HG02970 (cell line): Measurements from ENCODE around the gene MGAT4C.
"Not testable (repeated sequence)": the region's sequence is repeated elsewhere in the genome, so short reads cannot be mapped to it uniquely, and the experiment has no call there.

Experiments
- ATAC-seq: cut with Tn5 transposase; IDR thresholded peaks from one replicate; pipeline ENCODE4 v1.9.1; 2021; ENCODE audit warnings: mild to moderate bottlenecking, moderate library complexity, moderate number of reproducible peaks; ENCODE audit not compliant: unreplicated experiment, low FRiP score

The MGAT4C gene

DNA sequence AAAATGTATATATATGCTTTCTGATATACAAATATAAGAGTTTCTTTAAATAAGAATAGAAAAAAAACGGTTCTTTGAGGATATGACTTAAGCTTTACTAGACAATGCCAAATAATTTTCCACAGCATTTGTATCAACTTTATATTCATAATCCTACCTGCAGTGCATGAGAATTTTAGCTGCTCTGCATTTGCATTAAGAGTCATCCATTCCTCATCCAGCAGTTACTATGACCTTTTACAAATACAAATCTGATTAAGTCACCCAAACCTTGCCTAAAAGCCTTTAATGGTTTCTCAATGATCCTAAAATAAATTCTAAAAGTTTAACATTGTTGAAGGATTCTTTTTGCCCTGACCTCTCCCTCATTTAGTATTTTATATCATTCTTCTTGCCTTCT, 116.5 kb downstream of the MGAT4C start:
- ATAC-seq, result no peak

DNA sequence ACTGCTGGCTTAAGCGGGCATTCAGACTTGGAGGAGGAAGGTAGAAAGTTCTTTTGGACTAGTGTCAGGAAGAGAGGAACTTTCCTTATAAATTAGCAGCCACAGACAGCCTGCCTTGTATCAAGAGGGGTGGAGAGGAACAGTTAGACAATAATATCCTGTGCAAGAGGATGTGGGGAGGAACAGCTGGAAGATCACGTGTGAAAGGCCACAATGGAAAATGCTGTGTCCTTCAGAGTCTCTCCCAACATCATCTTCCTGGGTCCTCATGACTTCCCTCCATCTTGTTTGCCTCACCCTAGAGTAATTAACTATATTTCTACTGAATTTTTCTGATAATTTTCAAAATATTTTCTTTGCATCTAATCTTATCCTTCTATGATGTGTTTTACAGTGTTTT, 117.4 kb downstream of the MGAT4C start:
- ATAC-seq, result no peak

DNA sequence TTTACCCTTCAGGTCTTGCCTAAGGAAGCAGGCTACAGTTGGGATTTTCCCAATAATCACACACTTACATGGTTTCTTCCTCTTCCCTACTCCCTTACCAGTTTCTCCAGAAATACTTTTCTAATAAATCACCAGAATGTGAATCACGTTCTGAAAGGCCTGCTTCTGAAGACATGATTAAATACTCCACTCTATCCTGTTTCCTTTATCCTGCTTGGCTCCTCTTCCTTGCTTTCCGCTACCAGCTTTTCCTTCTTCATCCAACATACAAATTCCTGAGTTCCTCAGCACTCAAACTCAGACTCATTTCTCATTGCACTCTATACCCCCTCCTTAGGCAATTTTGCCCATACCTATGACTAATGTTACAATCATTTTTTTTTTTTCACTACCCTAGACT, 118.3 kb downstream of the MGAT4C start:
- no peak for ATAC-seq

DNA sequence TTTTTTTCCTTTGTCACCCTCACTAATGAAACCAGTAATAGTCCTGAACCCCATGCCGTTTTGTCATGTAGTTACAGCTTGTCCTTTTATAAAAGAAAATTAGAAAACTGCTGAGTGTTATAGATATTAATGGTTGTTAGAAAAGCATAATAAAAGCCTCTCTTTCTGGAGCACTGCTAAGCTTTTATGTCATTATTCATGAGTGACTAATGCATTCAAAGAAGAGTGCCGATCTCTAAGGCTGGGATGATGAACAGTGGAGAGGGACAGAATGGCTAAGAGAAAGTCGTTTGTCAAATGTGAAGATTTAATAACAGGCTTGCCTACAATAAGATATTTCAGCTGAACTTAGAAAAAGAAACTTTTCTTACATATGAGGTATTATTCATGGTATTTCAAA, 121.6 kb downstream of the MGAT4C start:
- no peak for ATAC-seq

DNA sequence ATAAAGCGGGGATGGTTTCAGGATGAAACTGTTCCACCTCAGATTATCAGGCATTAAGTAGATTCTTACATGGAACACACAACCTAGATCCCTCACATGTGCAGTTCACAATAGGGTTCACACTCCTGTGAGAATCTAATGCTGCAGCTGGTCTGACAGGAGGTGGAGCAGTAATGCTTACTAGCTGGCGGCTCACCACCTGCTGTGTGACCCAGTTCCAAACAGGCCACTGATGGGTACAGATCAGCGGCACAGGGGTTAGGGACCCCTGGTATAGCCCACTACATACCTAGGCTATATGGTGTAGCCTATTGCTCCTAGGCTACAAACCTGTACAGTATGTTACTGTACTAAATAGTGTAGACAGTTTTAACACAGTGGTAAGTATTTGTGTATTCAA, 129.3 kb downstream of the MGAT4C start:
- ATAC-seq, result not testable (repeated sequence)

DNA sequence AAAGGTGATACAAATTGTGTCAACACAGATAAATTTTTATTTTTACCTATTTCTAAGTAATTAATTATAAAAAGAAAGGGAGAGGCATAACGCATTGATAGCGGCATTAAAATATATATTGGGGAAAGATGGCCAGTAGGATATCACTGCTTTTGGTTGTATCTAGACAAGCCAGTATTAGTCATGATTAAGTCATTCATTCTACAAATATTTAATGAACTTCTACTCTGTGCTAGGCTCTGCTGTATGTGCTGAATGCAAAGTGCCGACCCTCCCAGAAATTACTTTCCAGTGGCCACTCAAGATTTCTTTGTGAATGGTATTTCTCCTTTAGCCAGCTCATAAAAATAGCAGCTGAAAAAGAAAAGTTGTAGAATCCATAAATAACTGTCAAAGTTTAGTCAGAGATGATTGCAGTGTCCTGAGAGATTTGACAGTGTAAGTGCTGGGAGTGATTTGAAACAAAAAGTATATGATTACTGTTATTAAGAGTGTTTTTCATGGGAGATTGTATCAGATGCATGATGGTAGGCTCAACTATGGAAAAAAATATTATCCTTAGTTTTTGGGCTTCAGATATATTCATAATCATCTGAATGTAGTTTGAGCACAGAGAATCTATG, 133.2 kb downstream of the MGAT4C start:
- no peak for ATAC-seq

DNA sequence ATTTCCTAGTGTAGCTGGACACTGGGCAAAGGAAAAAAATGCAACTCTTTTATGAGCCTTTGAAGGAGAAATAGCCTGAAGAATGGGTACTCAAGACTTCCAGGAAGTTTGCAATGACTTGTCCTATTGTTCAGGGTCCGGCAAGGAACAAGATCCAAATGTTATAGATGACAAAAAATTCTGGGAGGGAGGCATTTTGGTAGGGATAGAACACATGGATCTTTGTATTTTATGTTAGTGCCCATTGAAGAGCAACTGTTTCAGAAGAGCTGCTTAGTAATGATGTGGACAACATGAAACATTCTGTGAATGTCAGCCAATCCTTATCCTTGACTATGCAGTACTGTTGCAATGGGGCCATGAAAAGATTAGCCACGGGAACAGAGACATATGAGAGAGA, 138.0 kb downstream of the MGAT4C start:
- no peak for ATAC-seq

DNA sequence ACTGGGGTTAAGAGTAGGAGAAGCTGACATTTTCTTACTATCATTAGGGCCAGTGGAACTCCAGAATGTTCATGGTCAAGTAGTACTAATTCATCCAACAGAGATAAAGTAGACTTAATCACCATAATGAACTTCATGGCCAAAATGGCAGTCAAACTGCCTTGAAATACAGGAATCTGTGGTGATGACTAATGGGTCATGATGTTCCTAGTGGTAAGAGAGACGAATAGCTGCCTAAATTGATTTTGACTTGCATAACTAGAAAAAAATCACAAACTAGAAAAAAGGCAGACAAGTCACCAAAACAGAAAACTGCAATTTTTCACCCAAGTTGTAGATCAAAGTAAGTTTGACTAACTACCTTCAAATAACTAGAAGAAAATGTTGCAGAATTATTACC, 138.5 kb downstream of the MGAT4C start:
- ATAC-seq, result no peak

DNA sequence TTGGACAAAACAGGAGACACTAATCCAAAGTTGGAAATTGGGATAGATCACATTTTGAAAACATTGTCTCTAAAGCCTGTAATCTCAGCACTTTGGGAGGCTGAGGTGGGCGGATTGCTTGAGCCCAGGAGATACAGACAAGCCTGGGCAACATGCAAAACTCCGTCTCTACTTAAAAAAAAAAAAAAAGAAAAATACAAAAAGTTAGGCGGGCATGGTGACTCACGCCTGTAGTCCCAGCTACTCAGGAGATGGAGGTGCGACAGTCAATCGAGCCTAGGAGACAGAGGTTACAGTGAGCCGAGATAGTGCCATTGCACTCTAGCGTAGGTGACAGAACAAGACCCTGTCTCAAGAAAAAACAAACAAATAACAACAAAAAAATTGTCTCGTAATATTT, 152.1 kb downstream of the MGAT4C start:
- no peak for ATAC-seq

DNA sequence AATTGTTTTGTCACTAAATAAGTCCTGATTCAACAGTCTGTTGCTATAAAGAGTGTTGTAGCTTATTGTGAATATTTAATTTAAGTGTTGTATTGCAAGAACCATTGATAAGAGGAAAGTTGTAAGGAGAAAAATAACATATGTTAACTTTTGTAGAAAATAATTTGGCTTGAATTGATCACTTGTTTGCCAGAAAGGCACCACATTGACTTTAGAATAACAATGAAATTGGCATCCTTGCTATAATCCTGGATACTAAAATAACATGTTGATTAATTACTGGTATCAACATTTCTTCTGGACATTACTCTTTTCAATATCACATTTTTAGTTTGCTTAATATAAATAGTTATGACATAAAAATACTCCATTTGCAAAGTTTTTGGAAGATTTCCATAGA, 159.0 kb downstream of the MGAT4C start:
- ATAC-seq, result no peak

DNA sequence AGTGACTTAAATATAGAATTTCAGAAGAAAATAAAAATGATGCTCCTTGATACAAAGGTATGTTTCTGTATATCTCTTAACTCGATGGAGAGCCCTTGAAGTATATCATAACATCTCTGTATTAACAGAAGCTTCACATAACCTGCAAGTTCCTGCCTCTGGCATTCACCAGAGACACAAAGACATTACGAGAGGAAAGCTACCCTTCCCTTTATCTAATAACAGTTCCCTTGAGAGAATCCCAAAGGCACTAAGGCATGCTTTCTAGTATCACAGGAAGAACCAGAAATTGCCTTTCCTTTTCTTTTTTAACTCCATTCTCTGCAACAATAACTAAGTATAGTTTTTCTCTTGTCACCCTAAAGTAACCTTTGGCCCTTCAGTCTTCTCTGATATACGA, 164.5 kb downstream of the MGAT4C start:
- no peak for ATAC-seq

DNA sequence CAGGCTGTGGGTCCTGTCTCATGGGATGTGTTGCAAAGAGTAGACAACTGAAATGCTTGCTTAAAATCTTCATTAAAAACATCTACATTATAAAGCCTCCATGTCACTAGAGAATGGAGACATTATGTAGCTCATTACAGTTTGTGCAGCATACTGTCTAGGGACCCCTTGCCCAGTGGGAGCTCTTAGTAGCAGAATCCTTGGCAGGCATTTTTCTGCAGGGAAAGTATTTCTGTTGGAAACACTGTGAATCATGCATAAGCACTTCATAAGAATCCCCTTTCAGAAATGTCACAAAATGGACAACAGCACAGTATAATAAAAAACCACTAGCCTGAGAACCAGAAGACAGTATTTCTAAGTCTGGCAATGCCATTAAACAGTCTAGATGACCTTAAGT, 174.3 kb downstream of the MGAT4C start:
- no peak for ATAC-seq

DNA sequence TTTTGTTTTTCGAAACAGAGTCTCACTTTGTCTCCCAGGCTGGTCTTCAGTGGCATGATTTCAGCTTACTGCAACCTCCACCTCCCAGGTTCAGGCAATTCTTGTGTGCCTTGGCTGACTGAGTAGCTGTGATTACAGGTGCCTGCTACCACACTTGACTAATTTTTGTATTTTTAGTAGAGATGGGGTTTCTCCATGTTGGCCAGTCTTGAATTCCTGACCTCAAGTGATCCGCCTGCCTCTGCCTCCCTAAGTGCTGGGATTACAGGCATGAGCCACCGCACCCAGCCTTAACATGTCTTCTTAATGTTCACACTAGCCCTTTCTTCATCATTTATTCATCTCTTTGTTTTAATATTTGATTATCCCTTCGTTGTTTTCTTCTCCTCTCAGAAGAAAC, 197.1 kb downstream of the MGAT4C start:
- not testable (repeated sequence) for ATAC-seq

DNA sequence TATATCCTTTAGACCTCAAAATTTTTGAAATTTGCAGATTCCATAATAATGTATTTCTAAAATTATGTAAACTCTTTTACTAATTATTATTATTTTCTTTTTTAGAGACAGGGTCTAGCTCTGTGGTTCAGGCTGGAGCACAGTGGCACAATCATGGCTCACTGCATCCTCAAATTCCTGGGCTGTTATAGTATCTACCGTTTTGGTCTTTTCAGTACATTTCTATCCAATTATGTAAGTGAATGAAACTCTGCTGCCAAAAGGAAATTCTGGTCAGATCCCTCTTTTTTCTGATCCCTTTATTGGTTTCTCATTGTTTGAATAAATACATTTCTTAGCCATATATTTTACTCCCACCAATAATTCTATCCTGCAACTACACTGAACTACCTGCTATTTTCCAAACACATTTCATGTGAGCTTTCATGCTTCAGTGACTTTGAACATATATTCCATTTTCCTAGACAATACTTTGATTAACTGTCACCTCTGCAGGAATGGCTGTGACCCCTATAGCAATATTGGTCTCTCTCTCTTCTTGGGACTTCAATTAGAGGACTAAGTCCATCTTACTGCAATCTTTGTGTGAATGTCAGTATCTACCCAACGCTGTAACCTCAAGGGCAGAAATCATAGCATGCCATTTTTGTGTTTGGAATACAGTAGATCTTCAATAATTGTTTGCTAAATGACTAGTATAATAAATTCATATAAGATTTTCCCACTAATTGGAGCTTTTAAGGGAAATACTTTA, 198.9 kb downstream of the MGAT4C start:
- ATAC-seq, result no peak

DNA sequence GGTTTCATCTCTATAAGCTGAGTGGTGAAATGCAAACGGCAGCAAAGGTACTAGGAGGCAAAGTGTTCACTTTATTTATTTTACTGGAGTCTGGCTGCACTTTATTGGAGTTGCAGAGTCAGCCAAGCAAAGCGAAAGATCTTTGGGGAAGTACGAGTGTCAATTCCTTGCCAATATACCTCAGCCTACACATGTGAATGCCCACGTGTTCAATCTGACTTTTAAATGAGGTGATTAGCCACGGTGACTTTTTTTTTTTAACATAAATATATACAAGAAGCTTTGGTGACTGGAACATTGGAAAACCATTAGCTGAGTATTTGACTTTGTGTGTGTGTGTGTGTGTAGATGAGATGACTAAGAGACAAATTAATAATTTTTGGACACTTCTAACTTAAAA, 203.3 kb downstream of the MGAT4C start:
- ATAC-seq, result no peak

DNA sequence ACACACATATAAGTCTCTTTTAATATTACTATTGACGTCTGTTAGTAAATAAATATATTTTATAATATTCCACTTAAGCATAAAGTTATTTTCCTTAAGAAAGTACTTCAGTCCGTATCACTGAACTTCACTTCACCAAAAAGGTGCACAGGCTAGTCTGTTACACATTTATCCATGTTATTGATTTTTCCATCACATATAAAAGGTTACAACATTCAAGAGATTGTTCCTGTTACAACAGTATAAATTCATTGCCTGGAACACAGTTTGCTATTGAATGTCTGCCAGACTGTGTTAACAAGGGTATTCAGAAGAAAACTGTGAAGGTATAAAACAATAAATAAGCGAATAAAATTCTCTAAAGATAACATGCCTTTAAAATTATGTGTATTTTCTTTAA, 206.2 kb downstream of the MGAT4C start:
- no peak for ATAC-seq

DNA sequence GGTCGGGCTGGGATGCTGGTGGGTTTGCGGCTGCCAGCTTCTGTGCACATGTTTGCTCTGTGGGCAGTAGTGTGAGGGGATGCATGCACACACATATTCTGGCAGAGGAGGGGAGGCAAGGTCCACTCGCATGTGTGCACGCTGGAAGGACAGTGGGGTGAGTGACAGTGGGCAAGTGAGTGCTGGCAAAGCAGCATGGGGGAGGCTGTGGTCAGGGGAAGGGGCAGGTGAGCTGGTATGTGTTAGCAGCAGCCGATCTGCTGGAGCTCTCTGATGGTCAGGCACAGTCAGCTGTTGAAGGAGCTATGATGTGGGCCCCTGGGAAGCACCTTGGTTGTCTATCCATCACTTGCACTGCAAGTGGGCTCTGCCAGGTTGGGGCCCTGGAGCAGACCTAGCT, 211.8 kb downstream of the MGAT4C start:
- no peak for ATAC-seq

DNA sequence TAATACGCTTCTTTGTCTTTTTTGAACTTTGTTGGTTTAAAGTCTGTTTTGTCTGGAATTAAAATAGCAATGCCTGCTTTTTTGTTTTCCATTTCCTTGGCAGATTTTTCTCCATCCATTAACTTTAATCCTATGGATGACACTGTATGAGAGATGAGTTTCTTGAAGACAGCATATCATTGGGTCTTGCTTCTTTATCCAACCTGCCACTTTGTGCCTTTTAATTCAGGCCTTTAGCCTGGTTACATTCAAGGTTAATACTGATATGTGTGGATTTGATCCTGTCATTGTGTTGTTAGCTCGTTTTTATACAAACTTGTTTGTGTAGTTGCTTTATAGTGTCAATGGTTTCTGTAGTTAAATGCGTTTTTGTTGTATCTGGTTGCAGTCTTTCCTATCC, 214.1 kb downstream of the MGAT4C start:
- ATAC-seq, result no peak

DNA sequence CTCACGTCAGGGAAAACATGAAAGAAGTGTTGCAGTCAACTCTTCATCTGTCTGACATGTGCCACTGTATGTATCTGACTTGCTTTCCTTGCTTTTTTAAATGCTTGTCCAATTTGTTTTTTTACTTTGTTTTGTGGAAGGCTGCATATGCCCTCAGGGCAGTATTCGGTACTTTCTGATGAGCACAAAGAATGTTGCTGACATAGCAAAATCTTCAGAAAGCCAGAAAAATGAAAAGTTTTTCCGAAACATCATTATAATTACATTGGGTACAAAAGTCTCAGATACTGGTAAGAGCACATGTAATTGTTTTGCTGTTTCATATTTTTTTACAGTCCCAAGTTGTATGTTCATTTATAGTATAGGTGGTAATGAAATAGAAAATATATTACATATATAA, 237.8 kb downstream of the MGAT4C start:
- no peak for ATAC-seq

DNA sequence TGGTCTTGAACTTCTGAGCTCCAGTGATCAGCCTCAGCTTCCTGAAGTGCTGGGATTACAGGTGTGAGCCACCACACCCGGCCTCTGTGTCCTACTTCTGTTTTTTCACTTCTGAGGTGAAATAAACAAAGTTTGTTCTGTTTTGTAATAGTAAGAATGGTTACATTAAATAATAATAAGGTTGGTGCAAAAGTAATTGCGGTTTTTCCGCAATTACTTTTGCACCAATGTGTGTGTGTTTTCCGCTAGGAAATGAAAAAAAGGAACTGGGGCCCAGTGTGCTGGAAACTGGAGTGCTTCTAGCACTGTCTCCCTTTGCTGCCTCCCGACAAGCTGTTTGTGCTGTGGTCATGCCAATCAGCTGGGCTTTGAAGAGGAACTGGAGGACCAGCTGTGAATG, 241.2 kb downstream of the MGAT4C start:
- ATAC-seq, result no peak

DNA sequence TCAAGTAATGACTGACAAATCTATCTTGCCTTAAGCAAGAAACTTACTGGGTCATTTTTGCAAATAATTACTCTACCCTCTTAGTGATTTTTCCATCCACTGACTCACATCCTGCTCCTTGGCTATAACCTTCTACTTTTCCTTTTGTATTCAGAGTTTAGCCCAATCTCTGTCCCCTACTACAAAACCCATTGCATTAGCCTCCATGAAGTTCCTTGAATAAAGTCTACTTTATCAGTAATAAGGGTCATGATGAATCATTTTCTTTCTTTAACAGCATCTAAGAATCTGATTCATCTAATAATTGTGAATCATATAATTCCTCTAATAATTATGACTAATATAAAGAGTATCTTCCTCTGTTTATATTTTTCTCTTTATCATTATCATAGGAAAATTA, 249.5 kb downstream of the MGAT4C start:
- ATAC-seq, result no peak

DNA sequence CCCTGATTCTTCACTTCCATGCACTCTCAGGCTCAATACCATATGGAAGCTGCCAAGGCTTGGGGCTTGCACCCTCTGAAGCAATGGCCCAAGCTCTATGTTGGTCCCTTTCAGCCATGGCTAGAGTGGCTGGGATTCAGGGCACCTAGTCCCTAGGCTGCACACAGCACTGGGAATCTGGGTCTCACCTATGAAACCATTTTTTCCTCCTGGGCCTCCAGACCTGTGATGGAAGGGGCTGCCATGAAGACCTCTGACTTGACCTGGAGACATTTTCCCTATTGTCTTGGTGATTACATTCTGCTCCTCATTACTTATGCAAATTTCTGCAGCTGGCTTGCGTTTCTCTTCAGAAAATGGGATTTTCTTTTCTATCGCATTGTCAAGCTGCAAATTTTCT, 258.1 kb downstream of the MGAT4C start:
- ATAC-seq, result no peak
